Neuronal stem cell (in vitro differentiated cells): Measurements from ENCODE around the gene POPDC2.

Source experiments
- DNase-seq: peaks from one replicate; pipeline ENCODE4 v3.0.0-alpha.2; 2013; ENCODE audit warnings: low spot score
- H2AFZ ChIP-seq: one replicate; pipeline ENCODE4 v1.6.1; 2013; ENCODE audit warnings: mild to moderate bottlenecking, low read length, inconsistent platforms
- H2AK5ac ChIP-seq: 2 replicates; pipeline ENCODE4 v1.6.1; 2013; ENCODE audit warnings: low read depth, mild to moderate bottlenecking, inconsistent platforms, low read length, moderate library complexity, mixed read lengths
- H2BK120ac ChIP-seq: 2 replicates; pipeline ENCODE4 v1.6.1; 2013; ENCODE audit warnings: low read depth, mild to moderate bottlenecking, inconsistent platforms, low read length, moderate library complexity, mixed read lengths
- H2BK12ac ChIP-seq: one replicate; pipeline ENCODE4 v1.6.1; 2013; ENCODE audit warnings: low read length, inconsistent platforms
- H2BK15ac ChIP-seq: 2 replicates; pipeline ENCODE4 v1.6.1; 2013; ENCODE audit warnings: mild to moderate bottlenecking, low read length, inconsistent platforms, mixed read lengths
- H2BK5ac ChIP-seq: one replicate; pipeline ENCODE4 v1.6.1; 2013; ENCODE audit warnings: inconsistent platforms, mild to moderate bottlenecking, low read length, moderate library complexity
- H3K14ac ChIP-seq: one replicate; pipeline ENCODE4 v1.6.1; 2013; ENCODE audit warnings: low read length, inconsistent platforms
- H3K18ac ChIP-seq: 2 replicates; pipeline ENCODE4 v1.6.1; 2013; ENCODE audit warnings: low read length, inconsistent platforms
- H3K23ac ChIP-seq: 2 replicates; pipeline ENCODE4 v1.6.1; 2013; ENCODE audit warnings: low read depth, mild to moderate bottlenecking, mixed read lengths, low read length, inconsistent platforms; ENCODE audit not compliant: poor library complexity
- H3K27ac ChIP-seq: replicated peaks from 3 replicates; pipeline ENCODE4 v1.5.1; 2013; ENCODE audit warnings: low read length, inconsistent platforms
- H3K27me3 ChIP-seq, 3 experiments: 2 replicates each; pipeline ENCODE4 v1.6.1; 2013; ENCODE audit warnings: low read length in 3 of 3, mild to moderate bottlenecking in 2 of 3, inconsistent platforms in 1 of 3, low read depth in 1 of 3, mixed read lengths in 1 of 3, moderate library complexity in 1 of 3; ENCODE audit not compliant: control insufficient read depth in 3 of 3, insufficient read depth in 3 of 3
- H3K36me3 ChIP-seq, 2 donors: replicated peaks in 1 of 2; 2 replicates each; pipeline ENCODE4 v1.6.1; 2013; ENCODE audit warnings: low read length in 2 of 2; ENCODE audit not compliant: control insufficient read depth in 2 of 2, insufficient read depth in 2 of 2
- H3K4ac ChIP-seq: 2 replicates; pipeline ENCODE4 v1.6.1; 2013; ENCODE audit warnings: inconsistent platforms, mild to moderate bottlenecking, low read length, moderate library complexity
- H3K4me1 ChIP-seq, 2 donors: 1 replicate in 1 of 2; 2 replicates in 1 of 2; pipeline ENCODE4 v1.6.1; 2013; ENCODE audit warnings: low read length in 2 of 2, low read depth in 1 of 2; ENCODE audit not compliant: control insufficient read depth in 2 of 2, insufficient read depth in 1 of 2
- H3K4me2 ChIP-seq: one replicate; pipeline ENCODE4 v1.6.1; 2013; ENCODE audit warnings: mild to moderate bottlenecking, low read length, inconsistent platforms; ENCODE audit not compliant: insufficient read depth, poor library complexity, severe bottlenecking
- H3K4me3 ChIP-seq, 2 donors: 2 replicates each; pipeline ENCODE4 v1.5.1; 2013; ENCODE audit warnings: low read length in 2 of 2, mild to moderate bottlenecking in 2 of 2, inconsistent platforms in 1 of 2, moderate library complexity in 1 of 2
- H3K79me1 ChIP-seq: one replicate; pipeline ENCODE4 v1.6.1; 2013; ENCODE audit warnings: low read depth, mild to moderate bottlenecking, inconsistent platforms, low read length, moderate library complexity
- H3K9ac ChIP-seq: one replicate; pipeline ENCODE4 v1.6.1; 2013; ENCODE audit warnings: mild to moderate bottlenecking, low read depth, low read length, inconsistent platforms; ENCODE audit not compliant: poor library complexity
- H3K9me3 ChIP-seq, 2 donors: replicated peaks in 1 of 2; 2 replicates each; pipeline versions ENCODE3 to v1.6.1; 2013; ENCODE audit warnings: low read length in 2 of 2, mild to moderate bottlenecking in 2 of 2, inconsistent platforms in 1 of 2, low read depth in 1 of 2, mixed read lengths in 1 of 2, moderate library complexity in 1 of 2; ENCODE audit not compliant: control insufficient read depth in 2 of 2, insufficient read depth in 1 of 2
- H4K8ac ChIP-seq: one replicate; pipeline ENCODE4 v1.6.1; 2013; ENCODE audit warnings: low read depth, mild to moderate bottlenecking, inconsistent platforms, low read length, moderate library complexity
- H4K91ac ChIP-seq: one replicate; pipeline ENCODE4 v1.6.1; 2013; ENCODE audit warnings: low read length, low read depth, mild to moderate bottlenecking, inconsistent platforms; ENCODE audit not compliant: poor library complexity
- WGBS, 2 donors: extraction: QIAGEN DNeasy Blood & Tissue Kit; methylation state at CpG; one replicate each; pipeline ENCODE4 v1.1.7; 2013; ENCODE audit warnings: missing lambda C conversion rate in 2 of 2, mixed read lengths in 1 of 2; ENCODE audit not compliant: insufficient read length in 2 of 2, insufficient replicate concordance in 1 of 2; ENCODE audit errors: extremely low coverage in 2 of 2; 5-methylcytosine and 5-hydroxymethylcytosine counted together

Gene POPDC2

DNA sequence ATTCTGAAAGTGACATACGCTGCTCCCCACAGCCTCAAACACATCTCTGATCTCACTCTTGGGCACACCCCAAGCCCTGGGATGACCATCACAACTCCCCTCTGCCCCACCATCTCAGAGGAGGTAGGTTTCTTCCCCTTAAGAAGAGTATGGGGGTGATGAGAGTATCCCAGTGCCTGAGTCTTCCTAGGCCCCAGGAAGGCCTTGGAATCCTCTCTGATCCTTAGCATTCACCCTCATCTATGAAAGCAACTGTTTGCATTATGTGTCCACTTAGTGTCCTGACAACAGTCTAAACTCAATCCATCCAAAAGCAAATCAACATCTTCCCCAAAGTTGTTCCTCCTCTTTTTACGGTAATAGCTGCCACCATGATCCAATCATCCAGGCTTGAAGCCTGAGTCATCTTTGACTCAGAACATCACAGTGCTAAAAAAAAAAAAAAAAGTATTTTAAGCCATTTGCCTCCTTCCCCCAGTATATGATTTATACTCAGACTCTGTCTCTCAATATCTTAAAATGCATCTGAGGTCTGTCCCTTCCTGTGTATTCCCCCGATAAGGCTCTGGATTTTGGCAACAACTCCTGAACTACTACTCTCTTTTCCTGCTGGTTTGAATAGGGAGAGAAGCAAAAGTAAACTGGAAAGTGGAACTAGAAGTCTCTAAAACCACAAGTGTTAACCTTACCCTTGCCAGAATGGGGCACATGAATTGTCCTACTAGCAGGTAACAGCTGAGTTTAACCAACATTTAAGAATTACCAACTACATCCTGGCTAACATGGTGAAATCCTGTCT lies 22.5 kb downstream of the POPDC2 start:
- H2AFZ ChIP-seq: no peak overlapping the region
- no peaks in the 10 kb centered on the region for H3K9me3 ChIP-seq
- H3K4ac ChIP-seq: no peak overlapping the region
- WGBS, 2 donors: no CpG with 5 or more reads among the region's 3 CpGs
- H3K23ac ChIP-seq: no peak overlapping the region
- no peak overlapping the region for H3K9ac ChIP-seq
- H3K4me3 ChIP-seq: no peak overlapping the region
- no peak overlapping the region for H2BK120ac ChIP-seq
- DNase-seq: no peak
- H3K4me1 ChIP-seq: peaks cover 2 to 4% of the 10 kb centered on the region in 2 donors
- no peak overlapping the region for H2BK12ac ChIP-seq
- peaks cover 0 to 2% (median 0%) of the 10 kb centered on the region in 3 experiments for H3K27me3 ChIP-seq
- no peak overlapping the region for H3K14ac ChIP-seq
- H4K91ac ChIP-seq: no peak overlapping the region
- H2AK5ac ChIP-seq: no peak overlapping the region
- no peaks in the 10 kb centered on the region for H3K79me1 ChIP-seq
- H3K36me3 ChIP-seq: peaks cover 0 to 4% of the 10 kb centered on the region in 2 donors
- no peak overlapping the region for H3K4me2 ChIP-seq
- no peak overlapping the region for H3K18ac ChIP-seq
- H2BK5ac ChIP-seq: no peak overlapping the region
- no peak overlapping the region for H3K27ac ChIP-seq
- H2BK15ac ChIP-seq: no peak overlapping the region
- H4K8ac ChIP-seq: no peak overlapping the region

- no peak for DNase-seq
- H3K9me3 ChIP-seq: no peaks in the 10 kb centered on the region
- no peak overlapping the region for H4K8ac ChIP-seq
- H3K18ac ChIP-seq: no peak overlapping the region
- no peak overlapping the region for H2BK5ac ChIP-seq
- H3K27ac ChIP-seq: no peak overlapping the region
- no peak overlapping the region for H2BK12ac ChIP-seq
- no peaks in the 10 kb centered on the region for H3K27me3 ChIP-seq
- H3K23ac ChIP-seq: no peak overlapping the region
- WGBS, 2 donors: no CpG with 5 or more reads among the region's 4 CpGs
- H3K4me3 ChIP-seq: no peak overlapping the region
- no peak overlapping the region for H2BK15ac ChIP-seq
- peaks cover 0 to 3% of the 10 kb centered on the region in 2 donors for H3K36me3 ChIP-seq
- no peak overlapping the region for H2BK120ac ChIP-seq
- H3K4me1 ChIP-seq: peaks cover 2 to 4% of the 10 kb centered on the region in 2 donors
- H2AK5ac ChIP-seq: no peak overlapping the region
- no peak overlapping the region for H4K91ac ChIP-seq
- no peak overlapping the region for H3K9ac ChIP-seq
- H3K79me1 ChIP-seq: no peaks in the 10 kb centered on the region
- no peak overlapping the region for H3K4ac ChIP-seq
- H3K4me2 ChIP-seq: no peak overlapping the region
- no peak overlapping the region for H2AFZ ChIP-seq
- H3K14ac ChIP-seq: no peak overlapping the region
These were observed 23.3 kb downstream of the POPDC2 start for GRCh38 chr3:119636891-119637611.

DNA sequence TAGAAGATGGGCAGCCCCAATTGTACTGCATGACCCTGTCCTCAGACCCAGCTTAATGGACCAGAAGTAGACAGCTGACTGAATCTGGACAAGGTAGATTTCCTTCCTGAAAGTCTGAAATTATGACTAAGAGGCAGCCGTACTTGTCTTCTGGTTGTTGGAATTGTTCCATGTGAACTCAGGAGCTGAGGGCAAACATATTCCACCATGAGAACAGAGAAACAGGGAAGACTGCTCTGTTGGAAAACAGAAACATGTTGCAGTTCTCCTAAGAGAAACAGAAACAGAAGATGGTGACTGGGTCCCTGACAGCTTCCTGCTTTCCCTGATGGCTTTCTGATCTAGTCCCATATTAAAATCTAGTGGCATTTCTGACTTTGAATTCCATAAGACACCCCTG lies 24.1 kb downstream of the POPDC2 start:
- no peak overlapping the region for H3K27ac ChIP-seq
- H2BK15ac ChIP-seq: no peak overlapping the region
- H3K23ac ChIP-seq: no peak overlapping the region
- H3K27me3 ChIP-seq: no peaks in the 10 kb centered on the region
- H2BK5ac ChIP-seq: no peak overlapping the region
- no peak overlapping the region for H4K91ac ChIP-seq
- H2BK12ac ChIP-seq: no peak overlapping the region
- H2AFZ ChIP-seq: peak overlapping the region; percentile 42
- no peak overlapping the region for H3K4me2 ChIP-seq
- no peak overlapping the region for H3K18ac ChIP-seq
- H4K8ac ChIP-seq: no peak overlapping the region
- no peak overlapping the region for H3K14ac ChIP-seq
- no peaks in the 10 kb centered on the region for H3K9me3 ChIP-seq
- DNase-seq: no peak
- no peaks in the 10 kb centered on the region for H3K36me3 ChIP-seq
- H3K79me1 ChIP-seq: no peaks in the 10 kb centered on the region
- no peak overlapping the region for H2BK120ac ChIP-seq
- no peak overlapping the region for H3K4ac ChIP-seq
- no peak overlapping the region for H3K9ac ChIP-seq
- H3K4me3 ChIP-seq: no peak overlapping the region
- H3K4me1 ChIP-seq: peaks cover 2 to 4% of the 10 kb centered on the region in 2 donors
- H2AK5ac ChIP-seq: no peak overlapping the region
- no CpG with 5 or more reads among the region's 1 CpG for WGBS, 2 donors

DNA sequence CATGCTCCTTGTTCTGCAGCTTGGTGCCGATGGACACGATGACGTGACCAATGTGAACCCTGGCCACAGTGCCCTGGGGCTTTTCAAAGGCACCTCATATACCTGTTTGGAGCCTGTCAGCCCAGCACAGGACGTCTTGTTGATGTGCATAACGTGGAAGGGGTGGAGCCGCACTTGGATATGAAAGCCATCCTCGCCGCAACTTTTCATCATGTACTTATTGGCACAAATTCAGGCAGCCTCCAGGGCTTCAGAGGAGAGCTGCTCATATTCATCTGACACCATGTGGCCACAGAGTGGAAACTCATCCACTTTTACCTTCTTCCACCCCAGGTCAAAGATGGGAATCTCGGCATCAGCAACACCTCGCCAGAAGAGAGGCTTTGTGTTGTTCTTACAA lies 24.7 kb downstream of the POPDC2 start:
- no peak overlapping the region for H3K23ac ChIP-seq
- H2BK15ac ChIP-seq: no peak overlapping the region
- H4K8ac ChIP-seq: no peak overlapping the region
- no peak overlapping the region for H3K27ac ChIP-seq
- no peak overlapping the region for H4K91ac ChIP-seq
- DNase-seq: no peak
- H3K4me3 ChIP-seq: no peak overlapping the region
- H3K18ac ChIP-seq: no peak overlapping the region
- no peak overlapping the region for H3K14ac ChIP-seq
- no peaks in the 10 kb centered on the region for H3K27me3 ChIP-seq
- H3K9ac ChIP-seq: no peak overlapping the region
- no peak overlapping the region for H2AK5ac ChIP-seq
- no peak overlapping the region for H2AFZ ChIP-seq
- H2BK5ac ChIP-seq: no peak overlapping the region
- H3K36me3 ChIP-seq: no peaks in the 10 kb centered on the region
- no peak overlapping the region for H2BK120ac ChIP-seq
- no peak overlapping the region for H2BK12ac ChIP-seq
- no peak overlapping the region for H3K4ac ChIP-seq
- H3K79me1 ChIP-seq: no peaks in the 10 kb centered on the region
- no CpG with 5 or more reads among the region's 10 CpGs for WGBS, 2 donors
- no peaks in the 10 kb centered on the region for H3K9me3 ChIP-seq
- peaks cover 2 to 4% of the 10 kb centered on the region in 2 donors for H3K4me1 ChIP-seq
- H3K4me2 ChIP-seq: no peak overlapping the region
